Skin epidermis (tissue), 12 donors: ENCODE measurements around the gene CEP135.

Source experiments
- H3K27ac ChIP-seq, 21 experiments: fragments of 200-600 bp; sonication (generic) in 11 of 21; one replicate each; pipeline ENCODE4 v1.5.0; 2020; ENCODE audit warnings: mild to moderate bottlenecking in 3 of 21, inconsistent platforms in 2 of 21, moderate library complexity in 2 of 21
- H3K4me3 ChIP-seq, 7 experiments: fragments of 200-600 bp; sonication (generic) in 2 of 7; one replicate each; pipeline ENCODE4 v1.5.0; 2020; ENCODE audit warnings: inconsistent platforms in 2 of 7, mild to moderate bottlenecking in 2 of 7, moderate library complexity in 1 of 7

CEP135 gene, protein sequence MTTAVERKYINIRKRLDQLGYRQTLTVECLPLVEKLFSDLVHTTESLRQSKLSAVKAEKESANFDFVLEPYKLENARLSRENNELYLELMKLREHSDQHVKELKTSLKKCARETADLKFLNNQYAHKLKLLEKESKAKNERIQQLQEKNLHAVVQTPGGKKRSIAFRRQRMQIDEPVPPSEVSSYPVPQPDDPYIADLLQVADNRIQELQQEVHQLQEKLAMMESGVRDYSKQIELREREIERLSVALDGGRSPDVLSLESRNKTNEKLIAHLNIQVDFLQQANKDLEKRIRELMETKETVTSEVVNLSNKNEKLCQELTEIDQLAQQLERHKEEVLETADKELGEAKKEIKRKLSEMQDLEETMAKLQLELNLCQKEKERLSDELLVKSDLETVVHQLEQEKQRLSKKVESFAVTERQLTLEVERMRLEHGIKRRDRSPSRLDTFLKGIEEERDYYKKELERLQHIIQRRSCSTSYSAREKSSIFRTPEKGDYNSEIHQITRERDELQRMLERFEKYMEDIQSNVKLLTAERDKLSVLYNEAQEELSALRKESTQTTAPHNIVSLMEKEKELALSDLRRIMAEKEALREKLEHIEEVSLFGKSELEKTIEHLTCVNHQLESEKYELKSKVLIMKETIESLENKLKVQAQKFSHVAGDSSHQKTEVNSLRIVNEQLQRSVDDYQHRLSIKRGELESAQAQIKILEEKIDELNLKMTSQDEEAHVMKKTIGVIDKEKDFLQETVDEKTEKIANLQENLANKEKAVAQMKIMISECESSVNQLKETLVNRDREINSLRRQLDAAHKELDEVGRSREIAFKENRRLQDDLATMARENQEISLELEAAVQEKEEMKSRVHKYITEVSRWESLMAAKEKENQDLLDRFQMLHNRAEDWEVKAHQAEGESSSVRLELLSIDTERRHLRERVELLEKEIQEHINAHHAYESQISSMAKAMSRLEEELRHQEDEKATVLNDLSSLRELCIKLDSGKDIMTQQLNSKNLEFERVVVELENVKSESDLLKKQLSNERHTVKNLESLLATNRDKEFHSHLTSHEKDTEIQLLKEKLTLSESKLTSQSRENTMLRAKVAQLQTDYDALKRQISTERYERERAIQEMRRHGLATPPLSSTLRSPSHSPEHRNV

DNA sequence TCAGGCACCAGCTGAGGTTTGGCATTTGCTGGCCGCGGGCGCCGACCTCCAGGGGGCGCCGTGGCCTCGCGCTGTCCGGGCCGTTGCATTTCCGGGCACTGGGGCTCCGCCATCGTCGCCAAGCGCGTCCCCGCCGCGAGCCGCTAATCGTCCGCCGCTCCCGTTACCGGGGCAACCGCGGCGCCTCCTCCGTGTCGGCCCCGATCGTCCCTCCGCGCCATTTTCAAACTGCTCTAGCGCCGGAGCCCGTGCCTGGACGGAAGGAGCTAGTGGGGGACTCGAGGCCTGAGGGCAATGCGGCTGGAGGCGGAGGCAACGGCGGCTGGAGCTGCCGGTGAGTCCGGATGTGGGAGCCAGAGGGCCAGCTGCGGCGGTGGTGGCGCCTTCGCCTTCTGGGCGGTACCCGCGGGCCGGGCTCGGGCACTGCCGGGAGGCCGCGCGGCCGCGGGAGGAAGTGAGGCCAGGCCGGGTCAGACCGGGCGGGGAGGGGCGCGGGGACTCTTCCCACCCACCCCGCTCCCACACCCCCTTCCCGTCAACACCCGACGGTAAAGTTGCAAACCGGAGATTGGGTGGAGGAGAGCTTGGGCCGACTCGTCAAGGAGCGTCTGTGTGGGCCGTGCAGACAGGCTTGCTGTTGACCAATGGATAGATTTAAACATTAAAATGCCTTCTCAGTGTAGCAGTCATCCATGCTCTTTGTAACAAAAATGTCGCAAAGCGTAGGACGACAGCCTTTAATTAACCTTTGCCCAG, at the start of gene CEP135:
Gene CEP135, plus strand, starts transcription at position 220 of the 756 bp plus-strand sequence. CDS start 3,186 bp downstream, outside the sequence.
- Histone ChIP-seq H3K4me3 (peak within 1 kb of the TSS; percentile 67 to 94 (median 84)), H3K27ac (peak within 1 kb of the TSS; percentile 78 to 98 (median 91))

- Histone ChIP-seq H3K4me3 (no peak overlapping the region), H3K27ac (no peak overlapping the region)
These were observed 46.1 kb upstream of the CEP135 start for GRCh38 chr4:55902677-55903076.

- H3K27ac ChIP-seq: peak overlapping the region in 1 of 21 experiments; percentile 19
- no peak overlapping the region for H3K4me3 ChIP-seq
These were observed 45.2 kb upstream of the CEP135 start for GRCh38 chr4:55903577-55903976.

DNA sequence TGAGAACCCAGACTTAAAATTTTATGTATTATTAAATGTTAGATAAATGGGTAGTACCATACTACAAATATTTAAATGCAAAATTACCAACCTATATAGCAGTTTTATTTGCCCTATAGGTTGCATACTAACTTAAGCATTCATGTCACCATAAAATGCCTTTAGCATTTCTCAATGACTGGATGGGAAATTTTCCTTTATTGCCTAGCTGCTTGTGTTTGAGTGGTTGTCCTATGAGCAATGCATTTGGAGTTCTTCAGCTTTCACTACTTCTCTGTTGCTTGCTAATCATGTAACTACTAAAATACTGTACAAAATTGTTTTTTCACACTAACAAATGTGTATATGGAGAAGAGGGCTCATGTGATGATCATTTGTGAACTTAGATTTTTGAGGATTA, 44.2 kb upstream of the CEP135 start:
- no peak overlapping the region for H3K27ac ChIP-seq

GRCh38 chr4:55906323-55906722, 42.4 kb upstream of the CEP135 start:
- no peak overlapping the region for H3K27ac ChIP-seq
- no peak overlapping the region for H3K4me3 ChIP-seq

More for the DNA sequence above, 44.2 kb upstream of the CEP135 start:
- H3K4me3 ChIP-seq: no peak overlapping the region

- no peak overlapping the region for H3K4me3 ChIP-seq
These were observed 41.8 kb upstream of the CEP135 start for GRCh38 chr4:55906989-55907388.

GRCh38 chr4:55907469-55907868, 41.3 kb upstream of the CEP135 start:
- no peak overlapping the region for H3K4me3 ChIP-seq
- H3K27ac ChIP-seq: no peak overlapping the region

More at GRCh38 chr4:55906989-55907388, 41.8 kb upstream of the CEP135 start:
- H3K27ac ChIP-seq: no peak overlapping the region

GRCh38 chr4:55910140-55910539, 38.6 kb upstream of the CEP135 start:
- H3K4me3 ChIP-seq: no peak overlapping the region

GRCh38 chr4:55912249-55912648, 36.5 kb upstream of the CEP135 start:
- Histone ChIP-seq H3K27ac (no peak overlapping the region), H3K4me3 (no peak overlapping the region)

More at GRCh38 chr4:55910140-55910539, 38.6 kb upstream of the CEP135 start:
- no peak overlapping the region for H3K27ac ChIP-seq

DNA sequence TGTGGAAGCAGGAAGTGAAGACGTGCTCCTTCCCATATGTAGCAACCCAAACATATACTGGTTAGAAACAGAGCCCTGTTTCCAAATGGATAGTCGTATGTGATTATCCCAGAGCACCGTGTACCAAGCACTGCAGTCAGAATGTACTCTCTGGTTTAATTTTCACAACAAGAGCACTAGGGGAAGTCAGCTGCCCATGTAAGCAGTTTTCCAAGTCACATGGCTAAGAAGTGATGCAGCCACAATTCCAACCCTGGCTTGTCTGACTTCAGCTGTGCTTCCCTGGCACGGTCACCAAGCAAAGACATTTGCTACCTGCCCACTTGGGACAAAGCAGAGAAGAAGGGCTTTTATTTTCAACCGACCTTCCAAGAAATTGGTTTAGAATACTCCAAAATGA, 28.2 kb upstream of the CEP135 start:
- H3K27ac ChIP-seq: peak overlapping the region in 1 of 21 experiments; percentile 5
- H3K4me3 ChIP-seq: no peak overlapping the region

GRCh38 chr4:55921093-55921492, 27.7 kb upstream of the CEP135 start:
- Histone ChIP-seq H3K4me3 (no peak overlapping the region), H3K27ac (peak overlapping the region in 1 of 21 experiments; percentile 5)

GRCh38 chr4:55925241-55925640, 23.5 kb upstream of the CEP135 start:
- Histone ChIP-seq H3K27ac (no peak overlapping the region), H3K4me3 (no peak overlapping the region)

GRCh38 chr4:55926610-55927009, 22.1 kb upstream of the CEP135 start:
- H3K27ac ChIP-seq: no peak overlapping the region

GRCh38 chr4:55927803-55928437, 20.8 kb upstream of the CEP135 start:
- H3K4me3 ChIP-seq: no peak overlapping the region
- H3K27ac ChIP-seq: no peak overlapping the region

More at GRCh38 chr4:55926610-55927009, 22.1 kb upstream of the CEP135 start:
- H3K4me3 ChIP-seq: no peak overlapping the region

GRCh38 chr4:55928846-55929245, 19.9 kb upstream of the CEP135 start:
- Histone ChIP-seq H3K27ac (no peak overlapping the region), H3K4me3 (no peak overlapping the region)

DNA sequence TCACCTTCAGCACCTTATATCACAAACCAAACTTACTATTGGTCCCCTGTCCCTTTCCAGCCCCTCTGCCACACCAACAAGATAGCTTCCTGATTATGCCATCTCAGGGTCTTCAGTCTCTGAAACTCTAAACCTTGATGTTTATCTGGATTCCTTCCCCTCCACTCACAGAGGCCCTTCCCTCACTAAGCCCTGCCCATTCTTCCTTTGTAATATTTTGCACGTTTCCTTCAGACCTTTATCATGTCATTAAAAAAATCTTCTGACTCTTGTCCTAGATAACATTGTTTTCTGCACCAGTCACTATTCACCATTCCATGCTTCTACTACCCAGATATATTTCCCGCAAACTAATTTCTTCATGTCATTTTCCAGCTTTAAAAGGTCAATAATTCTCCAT, 17.7 kb upstream of the CEP135 start:
- Histone ChIP-seq H3K27ac (no peak overlapping the region), H3K4me3 (no peak overlapping the region)

GRCh38 chr4:55931833-55932232, 16.9 kb upstream of the CEP135 start:
- H3K27ac ChIP-seq: no peak overlapping the region
- H3K4me3 ChIP-seq: no peak overlapping the region

DNA sequence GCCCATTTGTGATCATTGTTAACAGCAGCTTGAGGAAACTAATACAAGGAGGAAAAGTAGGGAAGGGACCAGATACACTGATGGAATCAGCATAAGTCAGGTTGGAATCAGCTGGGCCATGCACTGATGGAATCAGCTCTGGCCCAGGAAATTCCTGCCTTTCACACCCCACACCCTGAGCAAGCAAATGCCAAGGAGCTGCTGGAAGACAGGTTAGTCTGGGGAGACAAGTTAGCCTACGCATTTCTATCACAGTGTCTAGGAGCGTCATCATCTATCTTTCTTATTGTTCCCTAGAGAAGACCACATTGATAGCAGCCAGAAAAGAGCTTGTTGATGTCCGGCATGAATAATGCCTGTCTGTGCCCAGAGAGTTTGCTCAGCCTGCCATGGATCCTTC, 16.2 kb upstream of the CEP135 start:
- H3K4me3 ChIP-seq: no peak overlapping the region
- peak overlapping the region in 4 of 21 experiments; percentile 7 to 55 (median 42) for H3K27ac ChIP-seq

DNA sequence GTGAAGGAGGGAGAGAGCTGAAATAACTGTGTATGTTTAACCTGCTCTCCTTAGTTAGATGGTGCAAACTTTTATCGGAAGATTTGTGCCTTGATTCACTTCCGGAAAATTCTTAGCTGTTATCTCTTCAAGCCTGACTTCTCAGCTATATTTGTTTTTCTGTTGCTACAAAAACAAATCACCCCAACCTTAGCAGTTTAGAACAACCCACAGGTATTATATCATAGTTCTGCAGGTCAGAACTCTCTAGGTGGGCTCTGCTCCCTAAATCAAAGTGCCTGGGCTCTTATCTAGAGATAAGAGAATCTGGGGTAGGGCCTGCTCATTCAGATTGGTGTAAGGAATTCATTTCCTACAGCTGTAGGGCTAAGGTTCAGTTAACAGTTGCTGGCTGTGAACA, 15.1 kb upstream of the CEP135 start:
- Histone ChIP-seq H3K27ac (no peak overlapping the region), H3K4me3 (no peak overlapping the region)
